NCI-H2196 treated with DMSO at 0.1 percent for 48 hours (cell line): ENCODE measurements around the gene ATAD3B.
"Not testable (repeated sequence)": the region's sequence is repeated elsewhere in the genome, so short reads cannot be mapped to it uniquely, and the experiment has no call there.

Source experiments
- DNase-seq: peaks from one replicate; lab custom pipeline; 2025; ENCODE audit not compliant: unreplicated experiment; lab: John Stamatoyannopoulos, UW

ATAD3B gene

GRCh38 chr1:1477206-1477605 is 5.6 kb downstream of the ATAD3B start:
- no peak for DNase-seq

GRCh38 chr1:1479547-1480487 is 8.3 kb downstream of the ATAD3B start:
- DNase-seq: no peak

- not testable (repeated sequence) for DNase-seq
These were observed 8.9 kb downstream of the ATAD3B start for GRCh38 chr1:1480488-1480867.

GRCh38 chr1:1481811-1482210 is 10.2 kb downstream of the ATAD3B start:
- not testable (repeated sequence) for DNase-seq

GRCh38 chr1:1482856-1483255 is 11.3 kb downstream of the ATAD3B start:
- no peak for DNase-seq

- DNase-seq: no peak
These were observed 12.1 kb downstream of the ATAD3B start for GRCh38 chr1:1483714-1484113.

- DNase-seq: not testable (repeated sequence)
These were observed 13.6 kb downstream of the ATAD3B start for GRCh38 chr1:1484976-1485750.

- DNase-seq: not testable (repeated sequence)
These were observed 14.3 kb downstream of the ATAD3B start for GRCh38 chr1:1485755-1486317.

- no peak for DNase-seq
These were observed 16.1 kb downstream of the ATAD3B start for GRCh38 chr1:1487701-1488100.

GRCh38 chr1:1489231-1489630 is 17.7 kb downstream of the ATAD3B start:
- no peak for DNase-seq

- no peak for DNase-seq
These were observed 18.3 kb downstream of the ATAD3B start for GRCh38 chr1:1489861-1490260.

GRCh38 chr1:1490633-1491230 is 19.2 kb downstream of the ATAD3B start:
- no peak for DNase-seq

GRCh38 chr1:1491601-1492000 is 20.0 kb downstream of the ATAD3B start:
- no peak for DNase-seq

GRCh38 chr1:1494311-1494710 is 22.7 kb downstream of the ATAD3B start:
- not testable (repeated sequence) for DNase-seq

GRCh38 chr1:1495461-1495975 is 24.0 kb downstream of the ATAD3B start:
- DNase-seq: not testable (repeated sequence)

GRCh38 chr1:1504777-1505365 is 33.3 kb downstream of the ATAD3B start:
- peak; percentile 72 for DNase-seq

GRCh38 chr1:1505366-1505798 is 33.8 kb downstream of the ATAD3B start:
- DNase-seq: peak; percentile 22

GRCh38 chr1:1505801-1506200 is 34.2 kb downstream of the ATAD3B start:
- DNase-seq: not testable (repeated sequence)

- no peak for DNase-seq
These were observed 35.7 kb downstream of the ATAD3B start for GRCh38 chr1:1507305-1507704.

- DNase-seq: not testable (repeated sequence)
These were observed 37.4 kb downstream of the ATAD3B start for GRCh38 chr1:1508775-1509464.
